Measurements from ENCODE around the gene FRS3. TPM values are rescaled to one million over a fixed set of nuclear protein-coding genes. Genes with fewer than 3 reads are reported as not detected.

Gene FRS3
- total RNA-seq, 4 donors from 2014 or later: 1.2 to 5.5 (median 2.4) TPM

- no peak for DNase-seq (ENCODE audit: low spot score)
- TF ChIP-seq CTCF (IDR thresholded peaks at IDR 0.05): no peak
- no peak for ATAC-seq (ENCODE audit: low FRiP score)
These were observed 36.1 kb downstream of the FRS3 start for GRCh38 chr6:41743406-41744235.

- DNase-seq (ENCODE audit: low spot score) (no peak), ATAC-seq (ENCODE audit: low FRiP score) (no peak)
- no peak for TF ChIP-seq CTCF (IDR thresholded peaks at IDR 0.05)
These were observed 37.8 kb downstream of the FRS3 start for GRCh38 chr6:41741625-41742490.

GRCh38 chr6:41740366-41741162 is 39.1 kb downstream of the FRS3 start:
- TF ChIP-seq CTCF (IDR thresholded peaks at IDR 0.05): no peak
- no peak for DNase-seq (ENCODE audit: low spot score)
- no peak for ATAC-seq (ENCODE audit: low FRiP score)

DNA sequence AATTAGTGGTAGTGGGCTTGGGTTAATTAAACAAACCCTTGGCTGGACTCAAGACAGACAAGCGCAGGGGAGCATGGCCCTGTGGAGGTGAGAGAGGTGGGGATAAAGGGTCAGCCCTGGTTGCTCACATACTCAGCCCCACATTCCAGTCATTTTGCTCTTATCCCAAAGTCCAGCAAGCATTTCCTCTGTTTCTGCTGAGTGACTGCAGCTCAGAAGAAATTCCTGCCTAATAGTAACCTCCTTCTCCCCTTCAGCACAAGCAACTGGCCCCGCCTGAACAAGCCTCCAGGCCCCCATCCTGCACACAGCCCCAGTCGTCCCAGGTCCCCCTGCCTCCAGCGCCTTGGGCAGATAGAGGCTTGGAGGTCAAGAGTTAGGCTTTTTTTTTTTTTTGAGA is 40.7 kb downstream of the FRS3 start:
- no peak for TF ChIP-seq CTCF (IDR thresholded peaks at IDR 0.05)
- DNase-seq (ENCODE audit: low spot score) (no peak), ATAC-seq (ENCODE audit: low FRiP score) (no peak)

DNA sequence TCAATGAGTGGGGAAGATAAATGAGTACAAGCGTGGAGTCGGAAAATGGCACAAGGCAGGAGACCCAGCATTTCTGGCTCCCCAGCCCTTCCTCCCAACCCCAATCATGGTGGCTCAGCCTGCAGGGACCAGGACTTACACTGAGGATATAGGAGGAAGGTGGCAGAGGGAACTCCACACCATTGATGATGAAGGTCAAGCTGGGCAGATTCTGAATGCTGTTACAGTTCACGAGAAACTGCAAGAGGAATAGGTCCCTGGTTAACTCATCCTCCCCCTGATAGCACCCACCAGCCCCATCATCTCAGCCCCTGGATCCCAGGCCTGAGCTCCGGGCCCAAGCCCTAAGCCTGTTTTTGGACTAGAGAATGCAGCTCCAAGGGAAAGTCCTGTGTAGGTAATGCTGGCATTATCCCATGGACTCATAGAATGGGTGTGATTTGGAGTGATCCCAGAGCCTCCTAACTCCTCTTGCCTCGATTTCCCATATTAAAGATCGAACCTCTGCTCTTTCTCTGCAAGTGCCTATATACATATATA is 42.0 kb downstream of the FRS3 start:
- DNase-seq (ENCODE audit: low spot score) (no peak), ATAC-seq (ENCODE audit: low FRiP score) (no peak)
- no peak for TF ChIP-seq CTCF (IDR thresholded peaks at IDR 0.05)

GRCh38 chr6:41736800-41737555 is 42.7 kb downstream of the FRS3 start:
- ATAC-seq (ENCODE audit: low FRiP score) (no peak), DNase-seq (ENCODE audit: low spot score) (no peak)
- TF ChIP-seq CTCF (IDR thresholded peaks at IDR 0.05): no peak
